GM12878 (cell line): ENCODE data around the gene LRIG2. TPM values are rescaled to one million over a fixed set of nuclear protein-coding genes. Genes with fewer than 3 reads are reported as not detected.

Experiments used
- ATAC-seq: fragments of 200-7000 bp; cut with Tn5 transposase; 3 replicates; pipeline ENCODE4 v1.9.1; 2020; ENCODE audit warnings: mild to moderate bottlenecking, moderate library complexity
- BruUV-seq: library from RNA; stranded (reverse); fragments of 400-500 nt; replicated peaks from 2 replicates; lab custom pipeline; 2021; lab: Mats Ljungman, UMichigan
- CTCF ChIA-PET: fragments of 300-600 bp; sonication (Branson Sonifier 250); formaldehyde crosslinking; extraction: SDS; loops from one replicate; lab custom pipeline; 2021; ENCODE audit warnings: inconsistent platforms; lab: Yijun Ruan, JAX
- POLR2A ChIA-PET: fragments of 350-600 bp; formaldehyde crosslinking; extraction: SDS; loops from one replicate; lab custom pipeline; 2021; ENCODE audit warnings: inconsistent platforms; lab: Charles Lee
- RAD21 ChIA-PET: fragments of 300-600 bp; sonication (Branson Sonifier 250); formaldehyde crosslinking; loops from one replicate; lab custom pipeline; 2023; ENCODE audit warnings: antibody characterized with exemption; ENCODE audit not compliant: unreplicated experiment; lab: Charles Lee
- SMC1A ChIA-PET: fragments of 300-600 bp; sonication (Branson Sonifier 250); formaldehyde crosslinking; loops from one replicate; lab custom pipeline; 2023; ENCODE audit not compliant: unreplicated experiment, uncharacterized antibody; lab: Charles Lee
- DNase-seq: peaks from one replicate; pipeline ENCODE4 v3.0.0-alpha.2; 2011; ENCODE audit warnings: low read depth, low spot score
- FAIRE-seq: peaks from 3 replicates; lab custom pipeline; 2011; peaks lifted over from hg19 to GRCh38; lab: Jason Lieb, UNC
- H2AFZ ChIP-seq: 2 replicates; pipeline ENCODE4 v1.6.0; 2011; ENCODE audit warnings: low read depth, low read length, control low read depth; ENCODE audit not compliant: control insufficient read depth
- H3K27ac ChIP-seq: 2 replicates; pipeline ENCODE4 v1.5.1; 2011; ENCODE audit warnings: control low read depth; ENCODE audit not compliant: control insufficient read depth, insufficient read depth
- H3K27me3 ChIP-seq, 2 experiments: replicated peaks in 1 of 2; 2 replicates each; pipeline versions ENCODE4 v1.6.0 to v1.6.1; 2011; ENCODE audit warnings: low read length in 1 of 2; ENCODE audit not compliant: control insufficient read depth in 2 of 2, insufficient read depth in 2 of 2
- H3K36me3 ChIP-seq, 2 experiments: 2 replicates each; pipeline ENCODE4 v1.5.1; 2011; ENCODE audit warnings: low read length in 1 of 2; ENCODE audit not compliant: control insufficient read depth in 2 of 2, insufficient read depth in 2 of 2
- H3K4me1 ChIP-seq: 2 replicates; pipeline ENCODE4 v1.6.1; 2011; ENCODE audit warnings: mild to moderate bottlenecking, low read length, moderate library complexity, mixed read lengths; ENCODE audit not compliant: control insufficient read depth, insufficient read depth
- H3K4me2 ChIP-seq: 2 replicates; pipeline ENCODE4 v1.6.0; 2011; ENCODE audit warnings: control low read depth; ENCODE audit not compliant: control insufficient read depth, insufficient read depth
- H3K4me3 ChIP-seq: fragments of 200-600 bp; sonication (generic); 2 replicates; pipeline ENCODE4 v1.5.1; 2016
- H3K79me2 ChIP-seq: 2 replicates; pipeline ENCODE4 v1.6.0; 2011; ENCODE audit warnings: low read length; ENCODE audit not compliant: control insufficient read depth, insufficient read depth
- H3K9ac ChIP-seq: 2 replicates; pipeline ENCODE4 v1.8.0; 2011; ENCODE audit warnings: low read length, control low read depth, mixed read lengths; ENCODE audit not compliant: control insufficient read depth, insufficient read depth
- H3K9me3 ChIP-seq: replicated peaks from 3 replicates; pipeline ENCODE4 v1.5.1; 2011; ENCODE audit warnings: mild to moderate bottlenecking, low read length; ENCODE audit not compliant: control insufficient read depth, insufficient read depth
- H4K20me1 ChIP-seq: 2 replicates; pipeline ENCODE4 v1.6.0; 2011; ENCODE audit not compliant: control insufficient read depth, insufficient read depth
- ATF7 ChIP-seq: fragments of 450-650 bp; IDR thresholded peaks from 2 replicates; pipeline ENCODE4 v1.6.1; 2016; ENCODE audit warnings: low read depth, mild to moderate bottlenecking
- EED ChIP-seq: sonication (generic); IDR thresholded peaks from 2 replicates; pipeline ENCODE4 v1.6.1; 2016; ENCODE audit warnings: antibody characterized with exemption, low read depth
- RUNX3 ChIP-seq: IDR thresholded peaks from 2 replicates; pipeline ENCODE4 v1.6.1; 2012; ENCODE audit warnings: low read length, inconsistent platforms
- WGBS: methylation state at CpG from one replicate; pipeline ENCODE4 v1.1.6; 2016; ENCODE audit warnings: low lambda C conversion rate; ENCODE audit not compliant: insufficient replicate concordance, insufficient coverage; ENCODE audit errors: missing lambda C conversion rate; 5-methylcytosine and 5-hydroxymethylcytosine counted together
- in situ Hi-C: fragments of 300-500 bp; cut with MboI; formaldehyde crosslinking; loops from 9 replicates; pipeline ENCODE4 v1.14.3; 2018; ENCODE audit warnings: mixed read lengths
- intact Hi-C: fragments of 100-400 bp; cut with micrococcal nuclease; formaldehyde crosslinking; loops from one replicate; pipeline ENCODE4 v1.14.2; 2022; ENCODE audit not compliant: unreplicated experiment
- polyA plus RNA-seq, 11 experiments: library from polyadenylated mRNA; depleted of rRNA in 4 of 11; unstranded in 6 of 11; stranded (reverse) in 5 of 11; fragments of >200 nt; fragmentation: Nextera tagmentation in 4 of 11; fragmentation: Illumina TruSeq in 1 of 11; extraction: Ambion mirVana in 4 of 11; extraction: Trizol in 1 of 11; gene quantifications; 1 replicate in 1 of 11; 2 replicates in 10 of 11; pipeline versions ENCODE4 v1.2.1 to v1.2.3, GENCODE V29; 2011 to 2016; ENCODE audit warnings: inconsistent platforms in 2 of 11, missing spikeins in 2 of 11, low read depth in 1 of 11
- total RNA-seq, 4 experiments: library from RNA; depleted of rRNA in 3 of 4; stranded (reverse); fragments of >200 nt in 3 of 4; fragmentation: Illumina TruSeq in 1 of 4; extraction: Trizol in 1 of 4; gene quantifications; 2 replicates each; pipeline versions ENCODE4 v1.2.1 to v1.2.3, GENCODE V29; 2013 to 2021
- TF ChIP-seq, protein P1 (sequence below): fragments of 450-650 bp; IDR thresholded peaks from 2 replicates; pipeline ENCODE4 v1.6.1; 2018; ENCODE audit warnings: borderline replicate concordance, mild to moderate bottlenecking; ENCODE audit not compliant: partially characterized antibody

LRIG2 gene
- total and polyA plus RNA-seq, 10 of the 15 experiments (the other 5 are each of a cell fraction or from before 2014, with no cell fraction given) = 0.77 to 11.8 (median 5.1) TPM

DNA sequence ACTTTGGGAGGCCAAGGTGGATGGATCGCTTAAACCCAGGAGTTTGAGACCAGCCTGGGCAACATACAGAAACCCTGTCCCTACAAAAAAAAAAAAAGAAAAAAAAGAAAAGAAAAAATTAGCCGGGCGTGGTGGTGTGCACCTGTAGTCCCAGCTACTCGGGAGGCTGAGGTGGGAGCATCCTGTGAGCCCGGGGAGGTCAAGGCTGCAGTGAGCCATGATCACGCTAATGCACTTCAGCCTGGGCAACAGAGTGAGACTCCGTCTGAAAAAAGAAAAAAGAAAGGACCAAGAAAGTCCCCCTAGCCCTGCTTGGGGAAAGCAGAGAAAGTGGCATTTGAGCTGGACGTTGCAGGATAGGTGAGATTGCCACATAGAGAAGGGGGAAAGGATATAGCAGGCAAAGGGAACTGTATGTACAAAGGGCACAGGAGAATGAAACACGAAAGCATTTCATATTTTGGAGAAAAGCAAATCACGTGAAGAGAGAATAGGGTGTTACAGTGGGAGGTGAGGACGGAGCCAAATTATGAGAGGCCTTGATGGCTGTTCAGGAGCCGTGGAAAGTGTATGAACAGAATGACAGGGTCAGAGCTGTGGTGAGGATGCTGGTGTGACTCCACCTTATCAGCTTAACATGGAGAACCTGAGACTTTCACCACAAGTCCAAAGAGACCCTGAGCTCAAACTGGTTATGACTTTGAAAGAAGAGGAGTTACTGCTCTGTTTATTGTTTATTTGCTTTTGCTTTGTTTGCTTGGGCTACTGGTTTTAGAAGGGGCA lies 19.5 kb upstream of the LRIG2 start (continued):
- TF ChIP-seq, protein P1, sequence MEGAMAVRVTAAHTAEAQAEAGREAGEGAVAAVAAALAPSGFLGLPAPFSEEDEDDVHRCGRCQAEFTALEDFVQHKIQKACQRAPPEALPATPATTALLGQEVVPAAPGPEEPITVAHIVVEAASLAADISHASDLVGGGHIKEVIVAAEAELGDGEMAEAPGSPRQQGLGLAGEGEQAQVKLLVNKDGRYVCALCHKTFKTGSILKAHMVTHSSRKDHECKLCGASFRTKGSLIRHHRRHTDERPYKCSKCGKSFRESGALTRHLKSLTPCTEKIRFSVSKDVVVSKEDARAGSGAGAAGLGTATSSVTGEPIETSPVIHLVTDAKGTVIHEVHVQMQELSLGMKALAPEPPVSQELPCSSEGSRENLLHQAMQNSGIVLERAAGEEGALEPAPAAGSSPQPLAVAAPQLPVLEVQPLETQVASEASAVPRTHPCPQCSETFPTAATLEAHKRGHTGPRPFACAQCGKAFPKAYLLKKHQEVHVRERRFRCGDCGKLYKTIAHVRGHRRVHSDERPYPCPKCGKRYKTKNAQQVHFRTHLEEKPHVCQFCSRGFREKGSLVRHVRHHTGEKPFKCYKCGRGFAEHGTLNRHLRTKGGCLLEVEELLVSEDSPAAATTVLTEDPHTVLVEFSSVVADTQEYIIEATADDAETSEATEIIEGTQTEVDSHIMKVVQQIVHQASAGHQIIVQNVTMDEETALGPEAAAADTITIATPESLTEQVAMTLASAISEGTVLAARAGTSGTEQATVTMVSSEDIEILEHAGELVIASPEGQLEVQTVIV = no peak
- no peak for TF ChIP-seq EED
- TF ChIP-seq RUNX3 = no peak

DNA sequence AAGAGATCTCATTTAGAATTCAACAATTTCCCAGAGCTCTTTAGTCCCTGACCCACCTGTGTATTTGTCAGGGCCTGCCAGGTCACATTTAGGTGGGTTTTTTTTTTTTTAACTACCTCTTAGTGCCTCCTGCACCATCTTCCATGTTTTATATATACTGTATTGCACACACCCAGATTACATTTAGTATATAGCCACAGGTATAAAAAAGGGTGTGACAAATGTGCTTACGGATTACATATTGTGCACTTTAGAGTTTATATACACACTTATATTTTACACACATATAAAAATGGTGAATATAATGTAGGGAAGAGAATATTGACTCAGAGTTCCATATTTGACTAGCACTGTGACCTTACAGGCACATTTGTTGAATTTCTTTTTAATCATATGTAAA lies 17.4 kb upstream of the LRIG2 start:
- CTCF ChIA-PET = interaction anchor here (3.0 kb wide), 1 partner anchor 13 kb away, joined by 20 read pairs; no protein-coding TSS in a partner anchor
- FAIRE-seq = no peak

More for the DNA sequence above, 17.4 kb upstream of the LRIG2 start:
- ATAC-seq (no peak), DNase-seq (no peak)
- Histone ChIP-seq H3K27me3 (no peaks in the 10 kb centered on the region), H3K4me3 (no peak overlapping the region), H3K4me2 (no peak overlapping the region), H3K27ac (no peak overlapping the region), H3K9me3 (no peaks in the 10 kb centered on the region), H3K9ac (no peak overlapping the region), H3K4me1 (no peaks in the 10 kb centered on the region), H3K36me3 (no peaks in the 10 kb centered on the region), H4K20me1 (no peaks in the 10 kb centered on the region), H3K79me2 (no peaks in the 10 kb centered on the region), H2AFZ (no peak overlapping the region)
- POLR2A ChIA-PET = no interaction called here
- RAD21 ChIA-PET = interaction anchor here (2.8 kb wide), 1 partner anchor 17 kb away, joined by 12 read pairs; the partner anchor contains the start of gene LRIG2
- WGBS = 100% methylated on average over 1 of the region's 1 CpG
- no TSS peak for BruUV-seq
- intact Hi-C loops = loop anchor here (5.0 kb wide), 1 partner anchor 178 kb away; no protein-coding TSS in a partner anchor
- in situ Hi-C loops = no loop called here
- SMC1A ChIA-PET = interaction anchor here (1.3 kb wide), 1 partner anchor 339 kb away, joined by 5 read pairs; no protein-coding TSS in a partner anchor
- no peak for TF ChIP-seq ATF7
